ENCODE data around the gene PHOX2A.
"Not testable (repeated sequence)": the region's sequence is repeated elsewhere in the genome, so short reads cannot be mapped to it uniquely, and the experiment has no call there.

Gene PHOX2A

DNA sequence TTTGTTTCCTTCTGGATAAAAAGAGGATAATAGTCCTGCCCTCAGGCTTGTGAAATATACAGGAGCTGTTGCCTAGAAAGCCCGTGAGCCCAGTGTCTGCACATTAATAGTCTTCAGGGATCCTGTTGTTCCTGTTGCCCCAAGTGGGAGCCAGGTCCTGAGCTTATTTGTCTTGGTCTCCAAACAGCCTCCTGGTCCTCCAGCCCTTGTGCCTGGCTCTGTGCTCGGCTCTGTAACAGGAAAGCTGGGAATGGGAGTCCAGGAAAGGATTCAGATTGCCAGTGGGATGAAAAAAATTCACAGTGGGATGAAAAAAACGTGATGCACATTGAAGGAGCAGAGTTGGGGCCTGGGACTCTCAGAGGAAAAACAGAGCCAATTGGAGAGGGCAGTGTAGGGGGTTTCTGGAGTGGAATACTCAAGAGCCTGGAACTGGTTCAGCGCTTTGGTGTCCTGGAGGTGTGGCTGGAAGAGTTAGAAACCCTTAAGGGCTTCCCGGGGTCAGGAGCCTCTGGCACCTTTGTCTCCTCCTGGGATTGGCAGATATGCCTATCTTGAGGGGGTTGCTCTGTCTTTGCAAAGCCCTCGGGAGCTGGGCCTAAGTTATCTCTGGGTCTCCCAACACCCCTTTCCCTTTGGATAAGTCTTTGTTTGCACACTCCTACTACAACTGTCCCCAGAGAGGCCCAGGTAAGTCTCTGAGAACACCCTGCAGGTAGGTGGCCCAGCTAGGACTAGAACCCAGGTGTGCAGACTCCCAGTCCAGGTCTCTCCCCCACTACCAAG, 21.7 kb downstream of the PHOX2A start:
- DNase-seq (ENCODE audit: low spot score): no peak

DNA sequence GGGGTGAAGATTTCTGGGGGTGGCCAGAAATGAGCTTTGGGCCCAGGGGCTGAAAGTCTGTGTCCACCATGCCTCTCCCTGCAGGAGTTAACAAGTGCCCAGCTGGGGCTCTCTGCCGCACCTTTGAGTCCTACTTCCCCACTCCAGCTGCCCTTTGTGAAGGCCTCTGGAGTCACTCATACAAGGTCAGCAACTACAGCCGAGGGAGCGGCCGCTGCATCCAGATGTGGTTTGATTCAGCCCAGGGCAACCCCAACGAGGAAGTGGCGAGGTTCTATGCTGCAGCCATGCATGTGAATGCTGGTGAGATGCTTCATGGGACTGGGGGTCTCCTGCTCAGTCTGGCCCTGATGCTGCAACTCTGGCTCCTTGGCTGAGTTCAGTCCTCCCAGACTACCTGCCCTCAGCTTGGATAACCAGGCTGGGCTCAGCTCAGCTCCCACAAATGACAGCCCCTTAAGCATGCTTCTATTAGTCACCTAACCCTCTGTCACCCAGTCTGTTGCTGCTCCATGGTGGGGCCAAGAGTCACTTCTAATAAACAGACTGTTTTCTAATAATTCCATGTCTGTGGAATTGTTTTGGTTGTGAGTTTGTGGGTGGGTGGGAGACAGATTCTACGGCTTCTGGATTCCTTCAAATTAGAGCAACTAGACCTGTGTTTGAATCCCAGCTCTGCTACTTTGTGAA, 22.4 kb downstream of the PHOX2A start:
- DNase-seq (ENCODE audit: low spot score): no peak

DNA sequence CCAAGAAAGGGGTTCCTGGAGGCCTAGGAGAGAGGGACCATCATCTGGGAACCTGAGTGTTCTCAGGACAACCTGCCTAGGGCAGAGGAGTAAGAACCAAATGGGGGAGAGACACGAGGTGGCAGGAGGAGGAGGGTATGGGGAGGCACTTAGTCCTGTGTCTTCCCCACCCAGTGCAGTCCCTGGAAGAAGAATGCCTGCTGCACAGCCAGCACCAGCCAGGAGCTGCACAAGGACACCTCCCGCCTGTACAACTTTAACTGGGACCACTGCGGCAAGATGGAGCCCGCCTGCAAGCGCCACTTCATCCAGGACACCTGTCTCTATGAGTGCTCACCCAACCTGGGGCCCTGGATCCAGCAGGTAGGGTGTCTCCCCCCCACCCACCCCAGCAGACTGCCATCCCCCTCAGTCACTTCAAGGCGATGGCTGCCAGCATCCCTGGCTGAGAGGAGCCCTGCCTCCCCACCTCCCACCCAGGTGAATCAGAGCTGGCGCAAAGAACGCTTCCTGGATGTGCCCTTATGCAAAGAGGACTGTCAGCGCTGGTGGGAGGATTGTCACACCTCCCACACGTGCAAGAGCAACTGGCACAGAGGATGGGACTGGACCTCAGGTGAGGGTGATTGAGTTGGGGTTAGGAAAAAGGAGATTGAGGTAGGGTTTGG, 23.1 kb downstream of the PHOX2A start:
- DNase-seq (ENCODE audit: low spot score): no peak

DNA sequence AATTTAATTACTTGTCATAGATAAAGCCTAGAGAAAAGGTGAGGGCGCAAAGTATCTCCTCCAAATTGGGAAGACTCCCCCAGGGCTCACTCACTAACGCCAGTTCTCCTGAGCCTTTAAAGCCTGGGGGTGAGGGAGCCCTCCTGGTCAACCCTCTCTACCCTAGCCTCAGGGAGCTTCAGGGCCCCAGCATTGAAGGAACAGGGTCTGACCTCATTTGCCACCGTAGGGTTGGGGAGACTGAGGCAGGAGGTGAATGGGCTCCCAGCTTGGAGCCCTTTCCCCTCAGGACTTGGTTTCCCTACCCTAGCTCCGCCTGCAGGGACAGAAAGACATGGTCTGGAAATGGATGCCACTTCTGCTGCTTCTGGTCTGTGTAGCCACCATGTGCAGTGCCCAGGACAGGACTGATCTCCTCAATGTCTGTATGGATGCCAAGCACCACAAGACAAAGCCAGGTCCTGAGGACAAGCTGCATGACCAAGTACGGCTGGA, 25.7 kb downstream of the PHOX2A start:
- no peak for DNase-seq (ENCODE audit: low spot score)

DNA sequence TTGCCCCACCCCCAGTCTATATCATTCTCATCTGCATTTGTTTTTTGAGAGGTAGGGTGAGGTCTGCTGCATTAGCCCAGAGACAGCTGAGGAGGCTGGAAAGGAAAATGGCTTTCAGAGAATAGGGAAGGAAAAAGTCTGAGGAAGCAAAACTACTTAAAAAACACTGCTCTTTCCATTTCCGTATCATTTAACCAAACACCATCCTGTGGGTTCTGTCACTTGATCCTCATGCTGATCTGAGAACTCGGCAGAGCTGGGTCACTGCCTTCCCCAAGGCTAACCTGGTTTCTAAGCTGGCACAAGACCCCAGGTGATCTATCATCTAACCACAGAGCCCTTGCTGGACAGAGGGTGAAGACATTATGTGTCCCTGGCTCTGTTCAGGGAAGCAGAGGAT, 26.1 kb downstream of the PHOX2A start:
- no peak for DNase-seq (ENCODE audit: low spot score)

DNA sequence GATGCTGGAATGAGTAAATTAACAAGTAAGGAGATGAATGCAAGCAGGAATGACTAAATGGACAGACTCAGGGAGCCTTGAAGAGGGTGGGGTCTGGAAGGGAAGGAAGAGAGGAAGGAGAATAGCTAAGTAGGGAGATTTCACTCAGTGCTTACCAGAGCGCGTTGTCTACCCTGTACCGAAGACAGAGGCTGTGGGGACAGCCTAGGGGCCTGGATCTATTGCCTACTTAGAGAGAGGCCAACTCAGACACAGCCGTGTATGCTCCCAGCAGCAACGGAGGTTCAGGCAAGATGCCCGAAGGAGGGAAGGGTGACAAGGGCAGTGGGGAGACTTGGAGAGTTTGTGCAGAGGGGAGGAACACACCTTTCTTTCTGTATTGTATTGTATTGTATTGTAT, 27.3 kb downstream of the PHOX2A start, which contains the start of gene FOLR2:
Gene FOLR2 (plus strand): TSS at position 157 of the 400 bp plus-strand sequence. CDS start 1,791 bp downstream, outside the sequence.
- DNase-seq (ENCODE audit: low spot score): no peak

DNA sequence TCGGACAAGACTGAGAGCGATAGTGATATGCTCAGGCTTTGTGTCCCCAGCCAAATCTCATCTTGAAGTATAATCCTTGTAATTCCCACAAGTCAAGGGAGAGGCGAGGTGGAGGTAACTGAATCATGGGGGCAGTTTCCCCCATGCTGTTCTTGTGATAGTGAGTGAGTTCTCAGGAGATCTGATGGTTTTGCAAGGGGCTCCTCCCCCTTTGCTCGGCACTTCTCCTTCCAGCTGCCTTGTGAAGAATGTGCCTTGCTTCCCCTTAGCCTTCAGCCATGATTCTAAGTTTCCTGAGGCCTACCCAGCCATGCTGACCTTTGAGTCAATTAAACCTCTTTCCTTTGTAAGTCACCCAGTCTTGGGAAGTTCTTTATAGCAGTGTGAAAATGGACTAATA, 34.9 kb downstream of the PHOX2A start:
- no peak for DNase-seq (ENCODE audit: low spot score)

DNA sequence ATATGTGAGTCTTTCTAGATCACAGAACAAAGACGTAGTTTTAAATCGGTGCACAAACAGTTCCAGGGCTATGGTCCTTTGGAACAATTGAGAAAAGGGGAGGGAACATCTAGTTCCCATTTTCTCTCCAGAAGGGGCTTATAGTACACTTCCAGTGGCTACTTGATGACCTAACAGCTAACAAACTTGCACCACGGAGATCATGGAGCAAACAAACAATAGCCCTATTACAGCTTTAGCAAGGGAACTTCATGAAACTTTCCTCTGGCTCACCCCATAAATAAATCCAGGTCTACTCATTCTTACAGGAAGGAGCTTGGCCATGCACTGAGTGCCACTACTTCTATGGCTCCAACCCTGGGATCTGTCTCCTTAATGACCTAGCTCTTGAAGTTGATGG, 35.7 kb downstream of the PHOX2A start:
- no peak for DNase-seq (ENCODE audit: low spot score)

DNA sequence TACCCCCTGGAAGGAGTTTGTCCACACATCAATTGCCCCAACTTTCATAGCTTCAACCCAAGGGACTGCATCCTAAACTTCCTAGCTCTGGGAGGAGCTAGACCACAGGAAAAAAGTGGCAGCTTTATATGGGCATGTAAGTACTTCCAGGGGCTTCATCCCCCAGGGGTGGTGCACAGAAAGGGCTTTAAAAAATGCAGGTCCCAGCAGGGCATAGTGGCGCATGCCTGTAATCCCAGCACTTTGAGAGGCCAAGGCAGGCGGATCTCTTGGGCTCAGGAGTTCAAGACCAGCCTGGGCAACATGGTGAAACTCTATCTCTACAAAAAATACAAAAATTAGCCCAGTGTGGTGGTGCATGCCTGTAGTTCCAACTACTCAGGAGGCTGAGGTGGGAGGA, 37.2 kb downstream of the PHOX2A start:
- DNase-seq (ENCODE audit: low spot score): not testable (repeated sequence)

DNA sequence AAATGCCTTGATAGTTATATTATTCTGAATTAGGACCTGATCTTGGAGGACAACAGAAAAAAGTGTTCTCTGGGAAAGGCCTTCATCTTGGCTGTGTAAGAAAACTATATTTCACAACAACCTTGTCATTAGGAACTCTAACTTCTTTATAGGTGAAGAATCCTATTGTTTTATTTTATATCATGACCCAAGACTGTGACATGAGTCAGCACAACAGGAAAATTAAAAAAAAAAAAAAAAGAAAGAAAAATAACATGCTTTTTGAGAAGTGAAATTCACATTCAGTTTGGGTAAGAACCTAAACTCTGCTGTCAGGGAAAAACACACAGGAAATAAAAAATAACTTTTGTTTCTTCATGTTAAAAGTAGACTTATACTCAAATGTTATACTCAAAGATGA, 39.1 kb downstream of the PHOX2A start:
- DNase-seq (ENCODE audit: low spot score): no peak

DNA sequence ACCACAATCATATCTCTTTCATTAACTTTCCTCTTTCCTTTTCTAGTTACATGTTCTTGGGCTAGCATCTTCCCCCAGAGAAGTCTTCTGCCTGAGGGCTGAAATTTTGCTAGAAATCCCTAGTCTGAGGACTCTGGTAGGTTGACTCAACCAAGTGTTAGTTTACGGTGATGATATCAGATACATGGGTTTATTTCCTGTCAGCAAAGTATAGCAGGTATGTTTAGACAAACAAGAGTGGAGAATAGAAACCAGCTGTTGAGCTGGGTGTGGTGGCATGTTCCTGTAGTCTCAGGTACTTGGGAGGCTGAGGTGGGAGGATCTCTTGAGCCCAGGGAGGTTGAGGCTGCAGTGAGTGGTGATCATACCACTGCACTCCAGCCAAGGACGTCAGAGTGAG, 40.8 kb downstream of the PHOX2A start:
- DNase-seq (ENCODE audit: low spot score): no peak

DNA sequence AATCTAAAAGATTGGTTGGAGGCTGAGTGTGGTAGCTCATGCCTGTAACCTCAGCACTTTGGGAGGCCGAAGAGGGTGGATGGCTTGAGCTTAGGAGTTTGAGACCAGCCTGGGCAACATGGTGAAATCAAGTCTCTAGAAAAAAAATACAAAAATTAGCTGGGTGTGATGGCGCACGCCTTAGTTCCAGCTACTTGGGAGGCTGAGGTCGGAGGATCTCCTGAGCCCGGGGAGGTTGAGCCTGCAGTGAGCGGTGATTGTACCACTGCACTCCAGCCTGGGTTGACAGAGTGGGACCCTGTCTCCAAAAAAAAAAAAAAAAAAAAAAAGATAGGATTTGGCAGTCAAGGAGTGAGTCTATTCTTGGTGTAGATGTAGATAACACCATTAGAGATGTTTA, 41.4 kb downstream of the PHOX2A start:
- DNase-seq (ENCODE audit: low spot score): no peak

DNA sequence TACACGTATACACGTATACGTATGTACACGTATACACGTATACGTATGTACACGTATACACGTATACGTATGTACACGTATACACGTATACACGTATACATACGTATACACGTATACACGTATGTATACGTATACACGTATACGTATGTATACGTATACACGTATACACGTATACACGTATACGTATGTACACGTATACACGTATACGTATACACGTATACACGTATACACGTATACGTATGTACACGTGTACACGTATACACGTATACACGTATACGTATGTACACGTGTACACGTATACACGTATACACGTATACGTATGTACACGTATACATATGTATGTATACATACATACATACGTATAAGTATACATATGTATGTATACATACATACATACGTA, 42.5 kb downstream of the PHOX2A start:
- not testable (repeated sequence) for DNase-seq (ENCODE audit: low spot score)

DNA sequence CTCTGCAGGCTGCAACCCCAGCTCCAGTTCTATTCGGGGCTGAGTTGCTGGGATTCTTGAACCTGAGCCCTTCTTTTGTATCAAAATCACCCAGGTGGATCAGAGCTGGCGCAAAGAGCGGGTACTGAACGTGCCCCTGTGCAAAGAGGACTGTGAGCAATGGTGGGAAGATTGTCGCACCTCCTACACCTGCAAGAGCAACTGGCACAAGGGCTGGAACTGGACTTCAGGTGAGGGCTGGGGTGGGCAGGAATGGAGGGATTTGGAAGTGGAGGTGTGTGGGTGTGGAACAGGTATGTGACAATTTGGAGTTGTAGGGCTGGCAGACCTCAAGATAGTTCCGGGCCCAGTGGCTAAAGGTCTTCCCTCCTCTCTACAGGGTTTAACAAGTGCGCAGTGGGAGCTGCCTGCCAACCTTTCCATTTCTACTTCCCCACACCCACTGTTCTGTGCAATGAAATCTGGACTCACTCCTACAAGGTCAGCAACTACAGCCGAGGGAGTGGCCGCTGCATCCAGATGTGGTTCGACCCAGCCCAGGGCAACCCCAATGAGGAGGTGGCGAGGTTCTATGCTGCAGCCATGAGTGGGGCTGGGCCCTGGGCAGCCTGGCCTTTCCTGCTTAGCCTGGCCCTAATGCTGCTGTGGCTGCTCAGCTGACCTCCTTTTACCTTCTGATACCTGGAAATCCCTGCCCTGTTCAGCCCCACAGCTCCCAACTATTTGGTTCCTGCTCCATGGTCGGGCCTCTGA, 48.3 kb downstream of the PHOX2A start:
- DNase-seq (ENCODE audit: low spot score): no peak

DNA sequence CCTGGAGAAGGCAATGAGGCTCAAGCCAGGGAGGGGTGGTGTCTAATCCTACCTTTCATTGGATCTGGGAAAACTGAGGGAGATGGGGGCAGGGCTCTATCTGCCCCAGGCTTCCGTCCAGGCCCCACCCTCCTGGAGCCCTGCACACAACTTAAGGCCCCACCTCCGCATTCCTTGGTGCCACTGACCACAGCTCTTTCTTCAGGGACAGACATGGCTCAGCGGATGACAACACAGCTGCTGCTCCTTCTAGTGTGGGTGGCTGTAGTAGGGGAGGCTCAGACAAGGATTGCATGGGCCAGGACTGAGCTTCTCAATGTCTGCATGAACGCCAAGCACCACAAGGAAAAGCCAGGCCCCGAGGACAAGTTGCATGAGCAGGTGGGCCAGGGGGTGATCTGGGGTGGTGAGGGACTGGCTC, 52.0 kb downstream of the PHOX2A start, which contains the start of gene FOLR1:
Gene FOLR1 (plus strand): TSS at position 180 of the 421 bp plus-strand sequence. CDS start 34 bp downstream, at position 214.
- no peak for DNase-seq (ENCODE audit: low spot score)

DNA sequence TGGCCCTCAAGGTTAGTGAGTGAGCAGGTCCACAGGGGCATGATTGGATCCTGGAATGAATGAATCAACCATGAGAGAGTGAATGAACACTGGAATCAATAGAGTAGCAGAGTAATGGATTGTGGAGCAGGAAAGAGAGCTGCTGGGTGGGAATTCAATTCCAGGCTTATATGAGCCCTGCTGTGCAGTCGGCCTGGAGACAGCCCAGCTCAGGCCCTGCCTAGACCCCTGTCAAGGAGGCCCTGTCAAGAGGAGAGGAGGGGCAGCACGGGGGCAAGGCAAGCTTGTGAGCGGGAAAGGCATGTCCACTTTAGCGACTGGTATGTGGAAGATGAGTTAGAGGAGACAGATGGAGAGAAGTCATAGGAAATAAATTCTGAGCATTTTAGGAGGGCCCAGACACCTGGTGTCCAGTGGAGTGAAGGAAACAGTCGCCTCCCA, 53.3 kb downstream of the PHOX2A start:
- no peak for DNase-seq (ENCODE audit: low spot score)

DNA sequence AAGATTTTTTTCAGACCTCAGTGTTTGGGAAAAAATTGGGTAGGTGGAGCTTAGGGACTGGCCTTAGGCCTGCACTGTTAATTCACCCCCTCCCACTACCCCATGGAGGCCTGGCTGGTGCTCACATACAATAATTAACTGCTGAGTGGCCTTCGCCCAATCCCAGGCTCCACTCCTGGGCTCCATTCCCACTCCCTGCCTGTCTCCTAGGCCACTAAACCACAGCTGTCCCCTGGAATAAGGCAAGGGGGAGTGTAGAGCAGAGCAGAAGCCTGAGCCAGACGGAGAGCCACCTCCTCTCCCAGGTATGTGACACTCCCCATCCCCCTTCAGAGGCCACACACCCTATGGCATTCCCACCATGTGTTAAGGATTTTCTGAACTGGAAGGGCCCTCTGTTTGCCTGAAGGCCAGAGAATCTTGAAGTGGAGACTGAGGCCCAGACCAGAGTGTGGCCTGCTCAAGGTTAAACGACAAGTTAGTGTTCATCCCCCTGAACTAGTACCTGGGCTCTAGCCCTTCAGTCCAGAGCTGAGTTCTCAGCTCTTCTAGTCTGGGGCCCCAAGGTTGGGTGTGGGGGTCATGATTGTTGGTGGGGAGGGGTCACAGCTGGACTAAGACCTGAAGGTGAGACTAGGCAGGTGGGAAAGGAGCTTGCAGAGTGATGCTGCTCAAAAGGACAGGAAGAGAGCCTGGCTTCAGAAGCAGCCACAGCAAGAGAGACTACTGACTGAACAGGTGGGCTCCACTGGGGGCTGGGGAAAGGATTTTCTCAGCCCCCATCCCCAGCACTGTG, 54.3 kb downstream of the PHOX2A start:
- no peak for DNase-seq (ENCODE audit: low spot score)
